ENCODE measurements around the gene PAF1. TPM values are rescaled to one million over a fixed set of nuclear protein-coding genes. Genes with fewer than 3 reads are reported as not detected.
"Not testable (repeated sequence)": the region's sequence is repeated elsewhere in the genome, so short reads cannot be mapped to it uniquely, and the experiment has no call there.

PAF1 gene
- total and polyA plus RNA-seq, 10 donors: 27.4 to 51.3 (median 39.2) TPM

- no peaks in the 10 kb centered on the region for H3K27me3 ChIP-seq (replicated peaks in 1 of 7)
- no peak overlapping the region for H3K4me3 ChIP-seq
- intact Hi-C loops (cut with DNase I; ENCODE audit: low total_unique reads): no loop called here
- peaks cover 0 to 20% (median 0%) of the 10 kb centered on the region in 6 donors for H3K4me1 ChIP-seq
- no peak for DNase-seq
- TF ChIP-seq POLR2AphosphoS5 (IDR thresholded peaks at IDR 0.05) (peak in 1 of 3 donors; percentile 35), CTCF (IDR thresholded peaks at IDR 0.05 in 8 of 11, conservative IDR thresholded peaks at IDR 0.05 in 3 of 11) (no peak), POLR2A (IDR thresholded peaks at IDR 0.05) (no peak)
- no peaks in the 10 kb centered on the region for H3K9me3 ChIP-seq
- H3K36me3 ChIP-seq: peaks cover 16 to 100% (median 94%) of the 10 kb centered on the region in 6 donors
- H3K27ac ChIP-seq: no peak overlapping the region
- WGBS, 5 donors: 96 to 98% (median 97%) methylated on average over 17 of the region's 17 CpGs
These were observed 10.1 kb downstream of the PAF1 start for GRCh38 chr19:39380521-39381502.

- WGBS, 5 donors: 96 to 99% (median 97%) methylated on average over 14 of the region's 14 CpGs
- no peak overlapping the region for H3K27ac ChIP-seq
- intact Hi-C loops (cut with DNase I; ENCODE audit: low total_unique reads): no loop called here
- H3K9me3 ChIP-seq: no peaks in the 10 kb centered on the region
- H3K4me3 ChIP-seq: no peak overlapping the region
- H3K27me3 ChIP-seq (replicated peaks in 1 of 7): no peaks in the 10 kb centered on the region
- no peak for TF ChIP-seq POLR2A (IDR thresholded peaks at IDR 0.05)
- TF ChIP-seq POLR2AphosphoS5 (IDR thresholded peaks at IDR 0.05): no peak
- no peak for TF ChIP-seq CTCF (IDR thresholded peaks at IDR 0.05 in 8 of 11, conservative IDR thresholded peaks at IDR 0.05 in 3 of 11)
- peaks cover 0 to 19% (median 0%) of the 10 kb centered on the region in 6 donors for H3K4me1 ChIP-seq
- no peak for DNase-seq
- peaks cover 16 to 100% (median 94%) of the 10 kb centered on the region in 6 donors for H3K36me3 ChIP-seq
These were observed 11.0 kb downstream of the PAF1 start for GRCh38 chr19:39379865-39380396.

GRCh38 chr19:39379366-39379765 lies 11.5 kb downstream of the PAF1 start:
- intact Hi-C loops (cut with DNase I; ENCODE audit: low total_unique reads); H3K27me3 ChIP-seq (replicated peaks in 1 of 7); H3K9me3 ChIP-seq; DNase-seq; H3K27ac ChIP-seq; H3K4me3 ChIP-seq: not testable (repeated sequence)
- H3K36me3 ChIP-seq: peaks cover 16 to 100% (median 91%) of the 10 kb centered on the region in 6 donors
- peaks cover 0 to 18% (median 0%) of the 10 kb centered on the region in 6 donors for H3K4me1 ChIP-seq
- WGBS, 5 donors: 93 to 100% (median 96%) methylated on average over 4 of the region's 4 CpGs

GRCh38 chr19:39377373-39378362 lies 13.2 kb downstream of the PAF1 start:
- intact Hi-C loops (cut with DNase I; ENCODE audit: low total_unique reads): no loop called here
- DNase-seq: no peak

More at GRCh38 chr19:39377373-39378362, 13.2 kb downstream of the PAF1 start:
- Histone ChIP-seq H3K27me3 (replicated peaks in 1 of 7) (no peaks in the 10 kb centered on the region), H3K9me3 (no peaks in the 10 kb centered on the region), H3K4me3 (no peak overlapping the region), H3K4me1 (peaks cover 0 to 27% (median 12%) of the 10 kb centered on the region in 6 donors), H3K36me3 (peaks cover 16 to 100% (median 78%) of the 10 kb centered on the region in 6 donors), H3K27ac (no peak overlapping the region)
- TF ChIP-seq POLR2AphosphoS5 (IDR thresholded peaks at IDR 0.05) (peak in 1 of 3 donors; percentile 28), CTCF (IDR thresholded peaks at IDR 0.05 in 8 of 11, conservative IDR thresholded peaks at IDR 0.05 in 3 of 11) (no peak)
- WGBS, 5 donors: 74 to 88% (median 86%) methylated on average over 12 to 18 of the region's 18 CpGs

Data from spleen (tissue), 11 donors.